ENCODE measurements around the gene SMPX.

The SMPX gene

DNA sequence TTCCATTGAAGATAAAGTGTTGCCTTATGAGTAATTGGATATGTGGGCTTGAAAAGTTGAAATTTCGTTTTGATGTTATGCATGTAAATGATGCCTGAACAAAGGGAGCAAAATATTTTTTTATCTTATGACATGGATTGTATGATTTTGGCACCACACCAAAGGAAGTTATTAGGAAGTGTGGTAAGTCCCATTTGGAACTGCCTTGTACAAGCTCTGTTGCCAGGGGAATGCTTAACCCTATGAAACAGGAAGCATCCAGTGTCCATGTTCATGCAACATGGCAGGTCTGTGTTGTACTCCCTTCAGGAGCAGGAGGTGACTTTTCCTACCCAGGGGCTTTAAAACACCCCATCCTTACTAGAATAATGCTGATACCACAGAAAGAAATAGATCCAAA is 13.2 kb downstream of the SMPX start:
- DNase-seq (ENCODE audit: extremely low read depth in 1 of 2, low read depth in 1 of 2), result no peak

GRCh38 chrX:21744060-21744459 is 13.9 kb downstream of the SMPX start:
- DNase-seq (ENCODE audit: extremely low read depth in 1 of 2, low read depth in 1 of 2), result no peak

DNA sequence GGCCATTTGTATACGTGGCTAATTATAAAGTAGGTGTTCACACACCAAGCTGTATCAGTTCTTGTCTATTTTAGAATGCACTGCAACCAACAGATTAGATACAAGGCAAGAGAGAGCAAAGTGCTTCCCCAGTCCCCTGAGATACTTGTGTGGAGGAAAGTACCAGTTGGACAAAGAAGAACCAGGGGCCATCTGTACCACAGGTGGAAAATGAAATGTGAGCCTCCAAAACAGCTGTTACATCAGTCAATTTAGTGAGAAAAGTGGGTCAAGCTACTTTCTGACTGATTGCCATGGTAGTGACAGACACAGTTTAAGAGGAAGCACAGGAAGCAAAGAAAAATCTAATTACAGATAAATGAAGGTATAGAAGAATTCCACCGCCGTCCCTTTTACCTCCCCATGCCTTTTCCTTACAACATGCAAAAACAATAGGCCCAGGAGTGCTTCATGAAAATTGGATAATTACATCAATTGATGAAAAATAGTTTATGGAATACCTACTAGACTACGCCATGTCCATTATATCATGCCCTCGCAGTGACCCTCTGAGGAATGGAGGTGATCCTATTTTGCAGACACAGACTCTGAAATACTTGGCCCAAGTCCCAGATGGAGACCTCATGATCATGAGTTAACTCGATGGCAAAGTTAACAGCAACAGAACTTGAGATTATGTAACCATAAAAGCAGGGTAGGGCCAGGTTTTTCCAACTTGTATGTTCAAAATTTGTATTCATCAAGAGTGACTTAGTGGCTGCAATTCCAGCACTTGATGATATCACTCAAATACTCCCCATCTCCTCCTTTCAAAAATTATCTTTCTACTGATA is 15.8 kb downstream of the SMPX start:
- DNase-seq (ENCODE audit: extremely low read depth in 1 of 2, low read depth in 1 of 2), result no peak

GRCh38 chrX:21741364-21741763 is 16.6 kb downstream of the SMPX start:
- DNase-seq (ENCODE audit: extremely low read depth in 1 of 2, low read depth in 1 of 2), result no peak

DNA sequence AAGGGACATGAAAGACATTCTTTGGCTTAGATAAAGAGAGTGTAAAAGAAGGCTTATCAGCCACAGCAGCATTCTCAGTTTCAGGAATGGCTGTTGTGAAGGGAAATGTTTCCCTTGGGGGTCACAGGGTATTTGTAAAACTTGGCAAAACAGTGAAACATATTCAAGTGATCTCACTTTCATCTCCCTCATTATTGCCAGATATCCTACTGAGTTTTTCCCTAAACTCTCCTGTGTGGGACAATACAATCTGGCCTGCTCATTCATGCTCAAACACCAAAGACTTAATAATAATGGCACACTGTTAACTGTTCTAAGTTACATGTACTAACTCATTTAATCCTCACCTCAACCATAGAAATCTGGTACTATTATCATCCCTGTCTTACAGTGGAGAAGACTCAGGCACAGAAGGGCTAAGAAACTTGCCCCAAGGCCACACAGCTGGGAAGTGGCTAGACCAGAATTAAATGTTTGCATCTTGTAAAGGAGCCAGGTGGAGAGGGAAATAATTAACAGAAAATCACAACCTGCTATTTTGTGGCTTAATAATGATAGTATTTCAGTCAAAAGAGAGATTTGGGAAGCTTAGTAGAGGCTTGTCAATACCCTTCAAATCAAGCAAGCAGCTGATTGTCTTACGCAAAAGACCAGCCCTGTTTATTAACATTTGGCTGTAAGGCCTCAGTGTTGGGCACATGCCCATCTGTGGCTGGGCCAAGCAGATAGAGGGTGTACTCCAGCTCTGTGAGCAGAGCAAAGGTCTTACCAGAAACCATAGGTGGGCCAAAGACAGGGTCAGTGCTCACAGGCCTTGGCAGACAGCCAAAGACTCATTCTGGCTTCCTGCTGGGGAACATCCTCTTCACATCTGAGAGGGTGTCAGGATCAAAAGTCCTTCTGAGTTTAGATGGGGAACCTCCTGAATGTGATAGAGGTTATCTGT is 17.3 kb downstream of the SMPX start:
- DNase-seq (ENCODE audit: extremely low read depth in 1 of 2, low read depth in 1 of 2), result no peak

DNA sequence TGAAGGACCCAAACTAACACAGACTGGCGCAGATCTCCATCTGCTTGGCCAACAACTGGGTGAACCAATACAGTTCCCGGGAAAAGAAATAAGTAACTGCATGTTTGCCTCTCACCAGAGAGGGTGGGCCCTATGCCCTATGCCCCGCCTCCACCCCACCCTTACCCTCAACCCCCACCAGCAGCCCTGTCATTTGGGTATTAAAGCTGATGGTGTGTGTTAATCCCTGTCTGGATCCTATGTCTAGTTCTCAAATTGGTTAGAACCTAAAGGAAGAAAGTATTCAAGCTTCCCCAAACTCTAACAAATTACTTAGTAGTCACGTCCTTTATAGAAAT is 19.0 kb downstream of the SMPX start:
- no peak for DNase-seq (ENCODE audit: extremely low read depth in 1 of 2, low read depth in 1 of 2)

GRCh38 chrX:21738210-21738949 is 19.5 kb downstream of the SMPX start:
- no peak for DNase-seq (ENCODE audit: extremely low read depth in 1 of 2, low read depth in 1 of 2)

- DNase-seq (ENCODE audit: extremely low read depth in 1 of 2, low read depth in 1 of 2), result no peak
Observed at GRCh38 chrX:21735768-21736127, 22.2 kb downstream of the SMPX start.

DNA sequence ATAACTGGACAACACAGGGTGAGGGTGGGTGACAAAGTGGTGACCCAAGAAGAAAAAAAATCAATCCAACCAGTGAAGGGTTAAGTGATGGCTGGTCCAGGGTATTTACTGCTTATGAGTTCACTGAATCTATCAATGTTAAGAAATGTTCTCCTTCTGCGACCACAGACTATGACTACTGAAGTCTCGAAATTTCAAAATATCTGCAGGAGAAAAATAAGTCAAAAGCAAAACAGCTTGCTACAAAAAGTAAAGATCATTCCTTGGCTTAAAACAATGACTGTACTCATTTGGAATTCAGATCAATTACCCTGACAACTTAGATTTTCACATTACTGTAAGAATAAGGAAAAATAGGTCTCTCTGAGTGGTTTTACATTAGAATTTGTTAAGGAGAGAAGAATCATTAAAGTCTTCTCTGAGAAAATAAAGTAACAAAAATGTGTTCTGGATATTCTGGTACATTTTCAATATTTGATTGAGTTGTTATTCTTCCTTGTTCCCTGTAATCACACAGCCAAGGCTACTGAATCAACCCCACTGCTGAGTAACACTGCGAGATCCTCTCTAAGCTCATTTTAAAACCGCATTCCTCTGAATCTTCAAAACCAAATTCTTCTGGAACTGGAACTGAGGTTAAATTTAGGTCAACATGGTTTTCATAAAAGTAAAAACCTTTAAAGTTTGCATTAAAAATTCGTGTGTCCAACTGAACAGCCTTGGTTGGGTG is 22.7 kb downstream of the SMPX start:
- DNase-seq (ENCODE audit: extremely low read depth in 1 of 2, low read depth in 1 of 2), result no peak

DNA sequence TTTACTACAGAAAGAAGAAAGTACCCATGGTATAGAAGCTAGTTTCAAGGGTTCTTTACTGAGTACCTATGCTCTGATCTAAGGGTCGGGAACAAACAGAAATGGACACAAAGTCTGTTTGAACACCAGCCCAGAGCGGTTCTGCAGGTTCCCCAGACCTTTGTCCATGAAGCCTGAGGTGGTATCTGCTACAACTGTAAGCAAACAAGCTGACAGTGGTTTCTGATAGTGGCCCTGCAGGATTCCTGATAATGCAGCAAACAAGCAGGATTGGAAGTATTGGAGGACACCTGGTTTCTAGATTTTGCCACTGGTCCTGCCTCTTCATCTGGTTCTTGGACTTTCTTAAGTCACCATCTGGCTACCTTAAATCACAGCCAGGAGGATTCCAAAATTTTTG is 23.7 kb downstream of the SMPX start:
- DNase-seq (ENCODE audit: extremely low read depth in 1 of 2, low read depth in 1 of 2), result no peak

DNA sequence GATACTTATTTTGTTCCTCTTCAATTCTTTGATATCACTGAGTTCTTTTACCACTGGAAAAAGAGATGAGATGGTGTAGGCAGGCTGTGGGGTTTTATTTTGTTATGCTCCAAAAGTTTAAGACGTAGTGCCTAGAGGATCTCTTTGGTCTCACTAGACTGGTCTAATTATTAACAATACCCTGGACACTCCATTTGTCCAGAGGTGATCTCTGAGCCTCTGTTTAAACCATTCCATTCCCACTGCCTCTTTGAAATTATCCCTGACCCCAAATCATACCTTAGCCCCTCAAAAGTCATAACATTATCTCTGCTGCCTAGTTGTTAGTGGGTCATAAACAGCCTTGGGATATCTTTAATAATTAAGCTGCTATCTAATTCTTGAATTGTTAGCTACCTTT is 24.2 kb downstream of the SMPX start:
- DNase-seq (ENCODE audit: extremely low read depth in 1 of 2, low read depth in 1 of 2), result no peak

DNA sequence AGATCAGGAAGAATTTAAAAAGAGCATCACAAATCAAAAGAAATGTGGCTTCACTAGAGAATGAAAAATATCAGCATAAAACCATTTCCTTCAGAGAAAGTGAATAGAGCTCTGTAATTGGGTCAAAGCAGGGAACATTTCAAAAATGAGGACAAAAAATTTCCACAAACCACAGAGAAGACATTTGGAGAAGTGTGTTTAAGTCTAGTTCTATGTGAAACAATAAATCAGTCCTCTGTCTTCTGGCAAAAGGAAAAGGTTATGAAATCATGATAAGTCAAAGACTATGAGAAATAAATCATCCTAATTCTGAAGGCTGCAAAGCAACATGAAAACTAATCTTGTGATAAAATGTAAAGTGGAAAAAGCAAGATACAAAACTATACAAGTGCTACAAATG is 27.9 kb downstream of the SMPX start:
- DNase-seq (ENCODE audit: extremely low read depth in 1 of 2, low read depth in 1 of 2), result no peak

DNA sequence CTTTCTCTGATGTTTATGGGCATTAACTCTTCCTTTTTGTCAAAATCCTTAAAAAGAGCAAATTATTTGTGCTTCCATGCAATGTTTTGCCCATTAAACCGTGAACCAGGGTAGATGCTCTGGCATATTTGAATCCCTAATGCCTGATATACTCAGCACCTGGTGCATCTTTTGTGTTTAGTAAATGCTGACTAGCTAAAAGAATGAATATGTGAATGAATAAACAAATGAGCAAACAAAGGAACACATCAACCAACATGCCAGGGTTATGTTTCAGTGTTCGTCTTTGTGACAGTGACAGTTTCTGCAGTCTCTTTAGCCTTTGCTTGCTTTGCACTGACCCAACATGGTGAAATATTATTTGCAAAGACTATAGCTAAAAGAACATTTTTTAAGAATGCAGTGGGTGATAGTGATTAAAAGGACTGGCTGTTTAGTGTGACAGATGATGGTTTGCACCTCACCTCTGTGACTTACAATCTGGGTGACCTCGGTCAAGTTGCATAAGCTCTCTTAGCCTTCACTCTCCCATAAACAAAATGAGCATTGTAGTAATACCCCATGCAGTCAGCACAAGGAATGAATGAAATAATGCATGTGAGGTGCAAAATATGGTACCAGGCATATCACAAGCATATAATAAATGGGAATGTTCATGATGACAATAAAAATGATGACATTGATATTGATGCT is 29.5 kb downstream of the SMPX start:
- no peak for DNase-seq (ENCODE audit: extremely low read depth in 1 of 2, low read depth in 1 of 2)

GRCh38 chrX:21725916-21726315 is 32.0 kb downstream of the SMPX start:
- DNase-seq (ENCODE audit: extremely low read depth in 1 of 2, low read depth in 1 of 2), result no peak

GRCh38 chrX:21725496-21725895 is 32.4 kb downstream of the SMPX start:
- DNase-seq (ENCODE audit: extremely low read depth in 1 of 2, low read depth in 1 of 2), result no peak

DNA sequence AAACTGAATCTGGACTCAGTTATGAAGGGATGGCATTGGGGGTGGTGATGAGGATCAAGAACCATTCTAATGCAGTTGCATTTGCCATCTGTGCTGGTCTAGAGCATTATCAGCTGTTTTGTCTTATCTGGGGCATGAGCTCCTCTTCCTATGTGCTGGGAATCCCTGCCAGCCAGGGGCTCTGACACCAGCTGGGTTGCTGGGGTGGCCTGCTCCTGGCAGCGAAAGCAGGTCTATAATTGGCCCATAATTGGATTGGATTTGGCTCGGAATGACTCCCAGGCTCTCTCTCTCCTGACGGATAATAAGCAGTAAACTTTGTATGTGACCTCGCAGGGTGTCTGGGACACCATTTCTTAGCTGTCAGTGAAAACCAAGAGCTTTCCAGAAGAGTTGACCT is 34.1 kb downstream of the SMPX start:
- DNase-seq (ENCODE audit: extremely low read depth in 1 of 2, low read depth in 1 of 2), result no peak

- DNase-seq (ENCODE audit: extremely low read depth in 1 of 2, low read depth in 1 of 2), result no peak
Observed at GRCh38 chrX:21723084-21723483, 34.8 kb downstream of the SMPX start.

GRCh38 chrX:21721195-21721594 is 36.7 kb downstream of the SMPX start:
- no peak for DNase-seq (ENCODE audit: extremely low read depth in 1 of 2, low read depth in 1 of 2)

GRCh38 chrX:21718575-21718974 is 39.3 kb downstream of the SMPX start:
- DNase-seq (ENCODE audit: extremely low read depth in 1 of 2, low read depth in 1 of 2), result no peak

DNA sequence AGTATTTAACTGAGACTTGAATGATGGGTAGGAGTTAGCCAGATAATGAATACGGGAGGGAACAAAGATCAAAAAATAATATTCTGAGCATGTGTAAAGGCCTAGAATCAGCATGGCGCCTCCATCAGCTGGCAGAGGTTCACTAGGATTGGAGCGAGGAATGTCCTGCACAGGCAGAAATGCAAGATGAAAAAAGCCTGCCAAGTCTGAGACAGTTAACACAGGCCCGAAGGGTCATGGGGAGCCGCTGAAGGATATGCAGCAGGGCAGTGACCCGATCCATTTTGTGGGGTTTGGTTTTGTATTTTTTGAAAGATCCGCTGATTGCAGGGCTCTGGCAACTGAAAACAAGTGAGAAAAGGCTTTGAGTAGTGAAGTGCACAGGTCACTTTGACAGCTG is 40.1 kb downstream of the SMPX start:
- no peak for DNase-seq (ENCODE audit: extremely low read depth in 1 of 2, low read depth in 1 of 2)

Measured in activated CD8-positive, alpha-beta memory T cell treated with anti-CD3 and anti-CD28 coated beads for 1 hour (primary cell).